PFSK-1 (cell line): ENCODE measurements around the gene HK1.

Experiments used
- FOXP2 ChIP-seq: optimal IDR thresholded peaks from 2 replicates; pipeline ENCODE3; 2011; ENCODE audit warnings: borderline replicate concordance, control low read depth, inconsistent platforms; ENCODE audit not compliant: insufficient read depth; ENCODE audit errors: extremely low read length, extremely low read depth
- POLR2AphosphoS5 ChIP-seq: IDR thresholded peaks from 2 replicates; pipeline ENCODE4 v1.6.1; 2012; ENCODE audit warnings: low read depth, mild to moderate bottlenecking, control low read depth, low read length, moderate library complexity
- REST ChIP-seq, 2 experiments: IDR thresholded peaks; 2 replicates each; pipeline versions ENCODE4 v1.6.1 to v1.8.0; 2011 to 2012; ENCODE audit warnings: low read depth in 2 of 2, low read length in 2 of 2, control low read depth in 1 of 2, inconsistent platforms in 1 of 2, mild to moderate bottlenecking in 1 of 2, moderate library complexity in 1 of 2; ENCODE audit not compliant: insufficient read depth in 1 of 2
- SIN3A ChIP-seq: IDR thresholded peaks from 2 replicates; pipeline ENCODE4 v1.6.1; 2012; ENCODE audit warnings: mild to moderate bottlenecking, low read length, moderate library complexity, borderline replicate concordance; ENCODE audit not compliant: insufficient read depth
- TAF1 ChIP-seq: IDR thresholded peaks from 2 replicates; pipeline ENCODE4 v1.6.1; 2012; ENCODE audit warnings: low read length, control low read depth, borderline replicate concordance; ENCODE audit not compliant: insufficient read depth

HK1 gene

GRCh38 chr10:69287181-69287580 lies 8.9 kb downstream of the HK1 start:
- TF ChIP-seq SIN3A (no peak), REST (IDR thresholded peaks at IDR 0.05; ENCODE audit: insufficient read depth in 1 of 2, low read depth in 2 of 2, low read length in 2 of 2) (no peak), FOXP2 (no peak), POLR2AphosphoS5 (no peak), TAF1 (no peak)

- TF ChIP-seq TAF1 (no peak), SIN3A (no peak), REST (IDR thresholded peaks at IDR 0.05; ENCODE audit: insufficient read depth in 1 of 2, low read depth in 2 of 2, low read length in 2 of 2) (no peak), FOXP2 (no peak), POLR2AphosphoS5 (no peak)
Measured at GRCh38 chr10:69290993-69291392, 12.7 kb downstream of the HK1 start.

GRCh38 chr10:69292459-69292858 lies 14.2 kb downstream of the HK1 start:
- TF ChIP-seq REST (IDR thresholded peaks at IDR 0.05; ENCODE audit: insufficient read depth in 1 of 2, low read depth in 2 of 2, low read length in 2 of 2) (no peak), SIN3A (no peak), TAF1 (no peak), FOXP2 (no peak)

GRCh38 chr10:69295027-69295636 lies 16.8 kb downstream of the HK1 start:
- no peak for TF ChIP-seq REST (IDR thresholded peaks at IDR 0.05; ENCODE audit: insufficient read depth in 1 of 2, low read depth in 2 of 2, low read length in 2 of 2)
- no peak for TF ChIP-seq SIN3A
- no peak for TF ChIP-seq POLR2AphosphoS5
- no peak for TF ChIP-seq TAF1
- TF ChIP-seq FOXP2 = no peak

- no peak for TF ChIP-seq FOXP2
- TF ChIP-seq TAF1 = no peak
- no peak for TF ChIP-seq POLR2AphosphoS5
Measured at GRCh38 chr10:69303632-69304051, 25.3 kb downstream of the HK1 start.
